ENCODE data around the gene COMT.

- TF ChIP-seq CTCF (IDR thresholded peaks at IDR 0.05) (no peak), POLR2AphosphoS5 (IDR thresholded peaks at IDR 0.05; ENCODE audit: low read depth, low read length) (no peak), SIN3A (IDR thresholded peaks at IDR 0.05; ENCODE audit: borderline replicate concordance, insufficient read depth, low read depth, low read length) (no peak)
Measured at GRCh38 chr22:19992481-19992911, 50.9 kb downstream of the COMT start.

Measured in Panc1 (cell line).